Epithelial cell of esophagus (primary cell): ENCODE measurements around the gene CALD1.

Experiments used
- DNase-seq: peaks from one replicate; pipeline ENCODE4 v3.0.0; 2010; ENCODE audit warnings: low read depth
- H3K4me3 ChIP-seq: 2 replicates; pipeline ENCODE4 v1.5.1; 2011; ENCODE audit warnings: mild to moderate bottlenecking, low read length, control low read depth
- CTCF ChIP-seq: IDR thresholded peaks from 2 replicates; pipeline ENCODE4 v1.5.1; 2011; ENCODE audit warnings: low read depth, mild to moderate bottlenecking, low read length, control low read depth, inconsistent platforms; ENCODE audit not compliant: insufficient read depth; ENCODE audit errors: missing control alignments

The CALD1 gene

GRCh38 chr7:134831862-134832261, 52.4 kb downstream of the CALD1 start:
- no peak overlapping the region for H3K4me3 ChIP-seq
- TF ChIP-seq CTCF: no peak
- no peak for DNase-seq

- DNase-seq: no peak
- no peak for TF ChIP-seq CTCF
- H3K4me3 ChIP-seq: no peak overlapping the region
These were observed 52.9 kb downstream of the CALD1 start for GRCh38 chr7:134832367-134832766.

- no peak overlapping the region for H3K4me3 ChIP-seq
- TF ChIP-seq CTCF: no peak
- DNase-seq: no peak
These were observed 55.4 kb downstream of the CALD1 start for GRCh38 chr7:134834689-134835462.

- no peak overlapping the region for H3K4me3 ChIP-seq
- no peak for TF ChIP-seq CTCF
- DNase-seq: no peak
These were observed 56.0 kb downstream of the CALD1 start for GRCh38 chr7:134835463-134835823.

GRCh38 chr7:134836447-134836846, 57.0 kb downstream of the CALD1 start:
- H3K4me3 ChIP-seq: no peak overlapping the region
- no peak for TF ChIP-seq CTCF
- DNase-seq: no peak

GRCh38 chr7:134839298-134839697, 59.9 kb downstream of the CALD1 start:
- no peak overlapping the region for H3K4me3 ChIP-seq
- no peak for DNase-seq
- no peak for TF ChIP-seq CTCF

GRCh38 chr7:134842062-134842461, 62.6 kb downstream of the CALD1 start:
- TF ChIP-seq CTCF: no peak
- no peak overlapping the region for H3K4me3 ChIP-seq
- DNase-seq: no peak
